NCI-H226 (cell line): Measurements from ENCODE around the gene ATP11B.
"Not testable (repeated sequence)": the region's sequence is repeated elsewhere in the genome, so short reads cannot be mapped to it uniquely, and the experiment has no call there.

Source experiments
- DNase-seq: peaks from one replicate; pipeline ENCODE4 v3.0.0-alpha.2; 2015

Gene ATP11B

GRCh38 chr3:182843478-182843877, 50.2 kb downstream of the ATP11B start:
- no peak for DNase-seq

GRCh38 chr3:182848906-182849305, 55.6 kb downstream of the ATP11B start:
- no peak for DNase-seq

GRCh38 chr3:182855076-182855475, 61.8 kb downstream of the ATP11B start:
- no peak for DNase-seq

- no peak for DNase-seq
Observed at GRCh38 chr3:182861348-182861747, 68.0 kb downstream of the ATP11B start.

- DNase-seq = no peak
Observed at GRCh38 chr3:182862159-182862860, 69.0 kb downstream of the ATP11B start.

- DNase-seq = no peak
Observed at GRCh38 chr3:182869059-182869458, 75.8 kb downstream of the ATP11B start.

- not testable (repeated sequence) for DNase-seq
Observed at GRCh38 chr3:182870917-182871316, 77.6 kb downstream of the ATP11B start.

- DNase-seq = no peak
Observed at GRCh38 chr3:182879031-182879611, 85.8 kb downstream of the ATP11B start.

GRCh38 chr3:182886497-182886896, 93.2 kb downstream of the ATP11B start:
- no peak for DNase-seq

GRCh38 chr3:182889948-182890629, 96.8 kb downstream of the ATP11B start:
- no peak for DNase-seq

- no peak for DNase-seq
Observed at GRCh38 chr3:182891364-182891763, 98.1 kb downstream of the ATP11B start.

- no peak for DNase-seq
Observed at GRCh38 chr3:182892226-182892625, 98.9 kb downstream of the ATP11B start.

GRCh38 chr3:182895513-182896112, 102.3 kb downstream of the ATP11B start:
- DNase-seq = no peak

- no peak for DNase-seq
Observed at GRCh38 chr3:182896553-182896952, 103.2 kb downstream of the ATP11B start.

- DNase-seq = no peak
Observed at GRCh38 chr3:182902236-182902635, 108.9 kb downstream of the ATP11B start.

- no peak for DNase-seq
Observed at GRCh38 chr3:182904164-182904563, 110.9 kb downstream of the ATP11B start.

- no peak for DNase-seq
Observed at GRCh38 chr3:182905623-182906022, 112.3 kb downstream of the ATP11B start.

- no peak for DNase-seq
Observed at GRCh38 chr3:182906036-182906435, 112.7 kb downstream of the ATP11B start.

- no peak for DNase-seq
Observed at GRCh38 chr3:182908471-182908870, 115.2 kb downstream of the ATP11B start.

- no peak for DNase-seq
Observed at GRCh38 chr3:182909318-182910040, 116.2 kb downstream of the ATP11B start.

GRCh38 chr3:182910936-182911781, 117.9 kb downstream of the ATP11B start:
- DNase-seq = no peak

GRCh38 chr3:182911782-182912111, 118.4 kb downstream of the ATP11B start:
- DNase-seq = no peak
